GM12891 (cell line): ENCODE results near the gene IFNE.

Experiments used
- PAX5 ChIP-seq: IDR thresholded peaks from 2 replicates; pipeline ENCODE4 v1.6.1; 2011; ENCODE audit warnings: low read length, moderate library complexity, mild to moderate bottlenecking; ENCODE audit not compliant: insufficient read depth, severe bottlenecking
- POLR2A ChIP-seq: IDR thresholded peaks from 2 replicates; pipeline ENCODE4 v1.6.1; 2011; ENCODE audit warnings: low read depth, low read length, control low read depth
- POLR2AphosphoS5 ChIP-seq: IDR thresholded peaks from 2 replicates; pipeline ENCODE4 v1.6.1; 2011; ENCODE audit warnings: low read depth, low read length, control low read depth
- POU2F2 ChIP-seq: IDR thresholded peaks from 2 replicates; pipeline ENCODE4 v1.6.1; 2011; ENCODE audit warnings: low read depth, mild to moderate bottlenecking, control low read depth, low read length, moderate library complexity
- SPI1 ChIP-seq: IDR thresholded peaks from 2 replicates; pipeline ENCODE4 v1.6.1; 2011; ENCODE audit warnings: low read depth, low read length, control low read depth
- TAF1 ChIP-seq: IDR thresholded peaks from 2 replicates; pipeline ENCODE4 v1.6.1; 2011; ENCODE audit warnings: low read depth, low read length, control low read depth

DNA sequence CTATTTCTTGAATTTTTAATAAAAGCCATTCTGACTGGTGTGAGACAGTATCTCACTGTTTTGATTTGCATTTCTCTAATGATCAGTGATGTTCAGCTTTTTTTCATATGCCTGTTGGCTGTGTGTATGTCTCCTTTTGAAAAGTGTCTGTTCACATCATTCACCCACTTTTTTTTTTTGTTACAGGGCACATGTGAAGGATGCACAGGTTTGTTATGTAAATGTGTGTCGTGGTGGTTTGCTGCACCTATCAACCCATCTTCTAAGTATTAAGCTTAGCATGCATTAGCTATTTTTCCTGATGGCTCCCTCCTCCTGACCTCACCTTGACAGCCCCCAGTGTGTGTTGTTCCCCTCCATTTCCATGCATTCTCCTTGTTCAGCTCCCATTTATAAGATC is 39.3 kb upstream of the IFNE start:
- TF ChIP-seq POLR2A (no peak), POLR2AphosphoS5 (no peak), SPI1 (no peak), TAF1 (no peak), PAX5 (no peak), POU2F2 (no peak)
